Measurements from ENCODE around the gene FOXO1. TPM values are rescaled to one million over a fixed set of nuclear protein-coding genes. Genes with fewer than 3 reads are reported as not detected.

FOXO1 gene
- total RNA-seq, 2 donors from 2014 or later: 32.0 to 48.9 TPM

DNA sequence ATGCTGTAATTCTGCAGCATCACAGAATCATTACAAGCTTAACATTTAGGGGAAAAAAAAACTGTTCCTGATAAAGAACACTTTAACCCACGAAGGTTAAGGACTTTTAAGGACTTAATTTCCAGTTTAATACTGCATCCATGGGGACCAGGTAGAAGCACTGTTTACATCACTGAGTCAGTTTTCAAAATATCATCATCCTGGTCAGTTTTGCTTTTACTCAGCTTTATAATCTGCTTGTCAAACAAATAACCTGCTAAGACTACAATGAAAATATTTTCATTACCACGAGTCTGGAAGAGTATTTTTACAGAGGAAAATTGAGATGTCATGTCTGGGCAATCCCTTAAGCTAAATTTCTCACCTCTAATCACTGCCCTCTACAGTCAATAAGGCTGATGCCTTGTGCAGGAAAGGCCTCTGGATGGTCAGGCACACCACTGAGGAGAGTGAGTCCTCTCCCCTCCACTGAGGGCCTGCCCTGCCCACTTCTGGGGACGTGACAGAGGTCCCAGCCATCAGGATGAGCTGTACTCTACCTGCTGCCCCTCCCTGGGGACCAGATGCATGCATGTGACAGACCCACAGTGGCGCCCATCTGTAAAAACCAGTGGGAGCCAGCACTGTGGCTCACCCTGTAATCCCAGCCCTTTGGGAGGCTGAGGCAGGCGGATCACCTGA lies 31.0 kb downstream of the FOXO1 start:
- Mint-ChIP-seq H3K4me1 (peaks cover 69% of the 10 kb centered on the region), H3K27ac (peak overlapping the region; percentile 85)
- peak; percentile 85 for ATAC-seq (replicated peaks)

DNA sequence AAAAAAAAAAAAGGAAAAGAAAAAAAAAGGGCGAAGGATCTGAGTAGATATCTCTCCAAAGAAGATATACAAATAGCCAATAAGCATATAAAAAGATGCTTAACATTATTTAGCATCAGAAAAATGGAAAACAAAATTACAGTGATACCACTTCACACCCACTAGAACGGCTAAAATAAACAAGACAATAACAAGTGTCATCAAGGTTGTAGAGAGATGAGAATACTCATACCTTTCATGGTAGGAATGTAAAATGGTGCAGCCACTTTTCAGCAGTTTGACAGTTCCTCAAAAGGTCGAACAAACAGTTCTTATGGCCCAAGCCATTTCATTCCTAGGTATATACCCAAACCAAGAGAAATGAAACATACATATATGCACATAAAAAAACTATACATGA lies 33.5 kb downstream of the FOXO1 start:
- no peak for ATAC-seq (replicated peaks)
- H3K27ac Mint-ChIP-seq: peak overlapping the region; percentile 71

More for the DNA sequence above, 31.0 kb downstream of the FOXO1 start:
- Mint-ChIP-seq H3K9me3 (no peaks in the 10 kb centered on the region), H3K27me3 (no peaks in the 10 kb centered on the region), H3K4me3 (peak overlapping the region; percentile 54), H3K36me3 (ENCODE audit: low read depth) (peaks cover 66% of the 10 kb centered on the region)

DNA sequence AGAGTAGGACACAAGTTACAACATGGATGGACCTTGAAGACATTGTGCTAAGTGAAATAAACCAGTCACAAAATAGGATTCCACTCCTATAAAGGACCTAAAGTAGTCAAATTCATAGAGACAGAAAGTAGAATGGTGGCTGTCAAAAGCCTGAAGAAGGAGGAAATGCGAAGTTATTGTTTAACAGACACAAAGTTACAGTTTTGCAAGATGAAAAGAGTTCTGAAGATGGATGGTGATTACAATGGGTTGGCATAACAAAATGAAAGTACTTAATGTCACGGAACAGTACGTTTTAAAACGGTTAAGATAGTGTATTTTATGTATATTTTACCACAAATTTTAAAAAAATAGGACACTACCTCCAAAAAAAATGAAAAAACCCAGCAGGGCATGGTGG lies 34.8 kb downstream of the FOXO1 start:
- Mint-ChIP-seq H3K27me3 (no peaks in the 10 kb centered on the region), H3K27ac (peak overlapping the region; percentile 71), H3K4me3 (peak overlapping the region; percentile 73), H3K4me1 (peaks cover 55% of the 10 kb centered on the region), H3K36me3 (ENCODE audit: low read depth) (peaks cover 77% of the 10 kb centered on the region), H3K9me3 (no peaks in the 10 kb centered on the region)
- no peak for ATAC-seq (replicated peaks)

More for the DNA sequence above, 33.5 kb downstream of the FOXO1 start:
- Mint-ChIP-seq H3K9me3 (no peaks in the 10 kb centered on the region), H3K27me3 (no peaks in the 10 kb centered on the region), H3K4me3 (peak overlapping the region; percentile 73), H3K36me3 (ENCODE audit: low read depth) (peaks cover 76% of the 10 kb centered on the region), H3K4me1 (peaks cover 54% of the 10 kb centered on the region)

DNA sequence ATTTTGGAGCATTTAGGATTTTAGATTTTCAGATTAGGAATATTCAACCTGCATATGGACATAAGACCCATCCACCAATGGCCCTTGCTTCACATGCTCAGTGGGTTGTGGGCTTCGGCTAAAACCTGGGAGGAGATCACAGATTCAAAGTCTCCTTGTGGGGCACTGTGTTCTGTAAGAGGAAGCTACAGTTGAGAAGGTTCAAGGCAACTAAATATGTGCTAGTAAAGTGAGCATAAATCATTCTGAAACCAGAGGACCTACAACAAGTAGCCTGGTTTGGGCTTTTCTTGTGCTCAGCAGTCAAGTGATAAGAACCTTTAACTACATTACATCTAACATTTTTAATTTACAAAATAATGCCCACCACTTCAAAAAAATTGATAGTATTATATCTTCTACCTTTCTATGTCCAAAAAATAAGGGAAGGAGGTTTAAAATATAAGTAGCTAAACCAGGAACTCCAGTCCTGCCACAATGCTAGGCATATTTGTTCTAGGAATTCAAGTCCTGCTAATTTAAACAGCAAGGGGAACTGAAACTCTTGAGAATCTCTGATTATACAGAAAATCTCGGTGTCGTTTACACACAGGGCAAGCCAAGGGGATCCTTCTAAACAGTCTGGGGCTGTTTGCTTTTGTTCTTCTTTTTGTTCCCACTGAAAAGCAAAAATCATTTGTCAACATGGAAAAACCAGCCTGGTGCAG lies 36.6 kb downstream of the FOXO1 start:
- peak overlapping the region; percentile 71 for H3K27ac Mint-ChIP-seq
- peaks cover 72% of the 10 kb centered on the region for H3K36me3 Mint-ChIP-seq (ENCODE audit: low read depth)
- ATAC-seq (replicated peaks): no peak
- H3K4me3 Mint-ChIP-seq: peak overlapping the region; percentile 73
- H3K4me1 Mint-ChIP-seq: peaks cover 45% of the 10 kb centered on the region
- H3K27me3 Mint-ChIP-seq: no peaks in the 10 kb centered on the region
- no peaks in the 10 kb centered on the region for H3K9me3 Mint-ChIP-seq

DNA sequence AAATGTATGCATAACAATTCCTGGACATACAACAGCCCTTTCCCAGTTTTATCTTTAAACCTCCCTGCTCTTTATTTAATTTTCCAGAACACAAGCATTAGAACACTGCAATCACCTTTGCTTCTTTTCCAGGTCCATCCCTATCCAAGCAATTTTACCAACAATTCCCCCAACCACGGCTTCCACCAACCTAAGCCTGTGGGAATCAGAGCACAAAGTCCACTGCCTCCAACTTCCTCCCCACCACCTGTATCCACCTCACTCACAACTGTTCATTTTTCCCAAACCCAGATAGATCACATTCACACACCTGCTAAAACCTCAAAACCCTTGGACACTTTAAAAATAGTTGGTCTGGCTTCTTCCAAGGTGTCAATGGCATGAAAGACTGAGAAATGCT lies 39.5 kb downstream of the FOXO1 start:
- Mint-ChIP-seq H3K36me3 (ENCODE audit: low read depth) (peaks cover 69% of the 10 kb centered on the region), H3K27ac (peak overlapping the region; percentile 44), H3K27me3 (no peaks in the 10 kb centered on the region), H3K4me3 (peak overlapping the region; percentile 35), H3K9me3 (no peaks in the 10 kb centered on the region), H3K4me1 (peaks cover 50% of the 10 kb centered on the region)
- ATAC-seq (replicated peaks): no peak

DNA sequence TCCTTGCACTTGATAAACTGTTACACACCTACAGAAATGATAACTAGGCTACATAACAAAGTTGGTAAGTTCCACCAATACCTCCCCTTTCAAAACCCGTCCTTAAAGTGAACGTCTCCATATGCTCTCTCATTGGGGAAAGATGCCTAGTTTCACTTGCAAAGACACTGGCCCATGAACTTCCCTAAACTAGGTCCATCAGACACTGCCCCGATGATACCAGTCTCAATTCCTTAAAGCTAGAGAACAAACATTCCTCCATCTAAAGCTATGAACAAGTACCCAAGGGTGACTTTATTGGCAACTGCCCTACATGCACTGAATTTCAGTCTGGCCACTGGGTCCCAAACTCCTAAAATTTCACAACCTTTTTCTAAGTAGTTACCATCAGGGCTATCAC lies 39.9 kb downstream of the FOXO1 start:
- peak overlapping the region; percentile 35 for H3K4me3 Mint-ChIP-seq
- H3K4me1 Mint-ChIP-seq: peaks cover 48% of the 10 kb centered on the region
- peak overlapping the region; percentile 44 for H3K27ac Mint-ChIP-seq
- H3K36me3 Mint-ChIP-seq (ENCODE audit: low read depth): peaks cover 65% of the 10 kb centered on the region
- H3K27me3 Mint-ChIP-seq: no peaks in the 10 kb centered on the region
- no peak for ATAC-seq (replicated peaks)
- H3K9me3 Mint-ChIP-seq: no peaks in the 10 kb centered on the region

DNA sequence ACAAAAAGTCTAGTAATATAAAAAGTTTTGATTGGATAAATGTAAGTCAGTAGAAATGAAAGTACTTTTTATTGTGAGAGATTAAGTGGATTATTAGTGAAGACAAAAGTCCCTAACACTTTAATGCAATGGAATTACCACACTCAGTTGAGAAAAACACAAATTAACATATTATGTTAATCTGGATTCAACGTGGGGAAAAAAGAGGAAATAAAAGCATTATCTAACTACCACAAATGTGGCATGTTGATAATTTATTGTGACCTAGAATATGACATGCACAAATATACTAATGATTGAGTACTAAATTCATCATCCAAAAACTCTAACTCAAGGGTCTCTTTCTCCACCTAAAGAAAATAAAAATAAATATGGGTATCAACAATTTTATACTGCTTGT lies 41.5 kb downstream of the FOXO1 start:
- H3K4me3 Mint-ChIP-seq: peak overlapping the region; percentile 17
- H3K9me3 Mint-ChIP-seq: no peaks in the 10 kb centered on the region
- ATAC-seq (replicated peaks): no peak
- H3K36me3 Mint-ChIP-seq (ENCODE audit: low read depth): peaks cover 49% of the 10 kb centered on the region
- no peaks in the 10 kb centered on the region for H3K27me3 Mint-ChIP-seq
- no peak overlapping the region for H3K27ac Mint-ChIP-seq
- peaks cover 42% of the 10 kb centered on the region for H3K4me1 Mint-ChIP-seq

DNA sequence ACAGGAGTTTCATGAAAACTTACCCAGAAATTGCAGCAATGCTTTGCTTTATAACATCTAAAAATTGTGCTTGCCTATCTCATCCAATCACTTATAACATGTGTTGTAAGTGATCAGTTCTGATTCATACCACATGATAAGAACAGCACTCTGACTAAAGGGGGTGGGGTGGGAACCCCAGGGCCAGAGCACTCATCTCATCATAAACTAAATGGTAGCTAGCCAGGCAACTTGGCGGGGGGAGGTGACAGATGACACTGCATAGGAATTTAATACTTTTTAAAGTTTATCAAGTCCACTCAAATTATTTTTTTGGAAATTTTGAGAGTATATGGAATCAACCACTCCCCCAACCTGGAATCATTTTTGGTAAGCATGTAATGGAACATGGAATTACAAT lies 42.1 kb downstream of the FOXO1 start:
- Mint-ChIP-seq H3K9me3 (no peaks in the 10 kb centered on the region), H3K27ac (no peak overlapping the region), H3K4me3 (peak overlapping the region; percentile 18), H3K36me3 (ENCODE audit: low read depth) (peaks cover 45% of the 10 kb centered on the region), H3K27me3 (no peaks in the 10 kb centered on the region), H3K4me1 (peaks cover 48% of the 10 kb centered on the region)
- peak; percentile 83 for ATAC-seq (replicated peaks)

DNA sequence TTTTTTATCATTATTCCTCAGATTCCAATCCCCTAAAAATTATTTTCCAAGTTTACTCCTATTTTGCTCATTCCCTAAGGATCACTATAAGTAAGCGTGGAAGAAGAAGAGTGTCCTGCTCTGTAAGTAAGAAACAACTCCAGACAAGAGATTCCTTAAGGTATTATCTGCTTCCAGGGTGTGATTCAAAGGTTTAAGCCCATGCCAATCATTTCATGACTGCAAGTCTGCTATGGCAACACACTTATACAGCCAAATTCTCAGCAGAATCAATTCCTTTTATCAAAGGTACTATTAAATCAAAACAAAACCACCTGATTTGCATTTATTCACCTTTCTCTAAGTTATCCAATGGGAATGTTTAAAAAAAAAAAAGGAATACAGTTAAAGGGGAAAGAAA lies 43.7 kb downstream of the FOXO1 start:
- Mint-ChIP-seq H3K27ac (peak overlapping the region; percentile 62), H3K4me3 (peak overlapping the region; percentile 45), H3K9me3 (no peaks in the 10 kb centered on the region), H3K27me3 (no peaks in the 10 kb centered on the region), H3K36me3 (ENCODE audit: low read depth) (peaks cover 43% of the 10 kb centered on the region), H3K4me1 (peaks cover 53% of the 10 kb centered on the region)
- ATAC-seq (replicated peaks): no peak

DNA sequence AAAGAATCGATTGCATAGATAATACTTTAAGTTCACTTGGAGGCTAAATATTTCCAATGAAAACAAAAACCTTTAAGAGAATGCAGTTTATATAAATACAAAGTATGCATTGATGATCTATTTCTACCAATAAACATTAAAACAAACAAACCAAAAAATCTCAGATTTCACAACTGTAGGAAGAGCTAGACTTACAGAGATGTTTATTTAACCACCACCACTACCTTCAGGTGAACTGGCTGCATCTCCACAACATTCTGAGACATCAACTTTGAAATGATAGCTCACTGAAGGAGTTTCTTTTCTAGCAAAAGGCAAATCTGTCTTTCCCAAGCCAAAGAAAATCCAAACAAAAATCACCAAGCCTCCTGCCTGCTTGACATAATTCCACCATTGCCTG lies 44.2 kb downstream of the FOXO1 start:
- ATAC-seq (replicated peaks): no peak
- Mint-ChIP-seq H3K36me3 (ENCODE audit: low read depth) (peaks cover 37% of the 10 kb centered on the region), H3K4me3 (peak overlapping the region; percentile 45), H3K9me3 (no peaks in the 10 kb centered on the region), H3K27ac (peak overlapping the region; percentile 62), H3K27me3 (no peaks in the 10 kb centered on the region), H3K4me1 (peaks cover 57% of the 10 kb centered on the region)

DNA sequence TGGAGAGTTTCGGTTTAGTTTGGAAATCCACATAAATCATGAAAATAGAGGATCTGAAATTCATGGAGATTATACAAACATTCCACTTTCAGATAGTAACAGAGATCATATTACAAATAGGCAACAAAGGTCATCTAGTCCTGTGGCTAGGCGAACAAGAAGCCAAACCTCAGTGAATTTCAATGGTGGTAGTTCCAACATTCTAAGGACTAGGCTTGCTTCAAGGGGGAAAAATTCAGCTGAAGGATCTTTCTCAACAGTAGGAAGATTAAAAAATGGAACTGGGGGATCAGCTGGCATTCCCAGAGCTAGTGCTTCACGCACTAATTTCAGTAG lies 47.0 kb downstream of the FOXO1 start:
- no peak for ATAC-seq (replicated peaks)
- Mint-ChIP-seq H3K4me3 (peak overlapping the region; percentile 86), H3K27me3 (no peaks in the 10 kb centered on the region), H3K4me1 (peaks cover 69% of the 10 kb centered on the region), H3K27ac (peak overlapping the region; percentile 81), H3K36me3 (ENCODE audit: low read depth) (peaks cover 25% of the 10 kb centered on the region), H3K9me3 (no peaks in the 10 kb centered on the region)

DNA sequence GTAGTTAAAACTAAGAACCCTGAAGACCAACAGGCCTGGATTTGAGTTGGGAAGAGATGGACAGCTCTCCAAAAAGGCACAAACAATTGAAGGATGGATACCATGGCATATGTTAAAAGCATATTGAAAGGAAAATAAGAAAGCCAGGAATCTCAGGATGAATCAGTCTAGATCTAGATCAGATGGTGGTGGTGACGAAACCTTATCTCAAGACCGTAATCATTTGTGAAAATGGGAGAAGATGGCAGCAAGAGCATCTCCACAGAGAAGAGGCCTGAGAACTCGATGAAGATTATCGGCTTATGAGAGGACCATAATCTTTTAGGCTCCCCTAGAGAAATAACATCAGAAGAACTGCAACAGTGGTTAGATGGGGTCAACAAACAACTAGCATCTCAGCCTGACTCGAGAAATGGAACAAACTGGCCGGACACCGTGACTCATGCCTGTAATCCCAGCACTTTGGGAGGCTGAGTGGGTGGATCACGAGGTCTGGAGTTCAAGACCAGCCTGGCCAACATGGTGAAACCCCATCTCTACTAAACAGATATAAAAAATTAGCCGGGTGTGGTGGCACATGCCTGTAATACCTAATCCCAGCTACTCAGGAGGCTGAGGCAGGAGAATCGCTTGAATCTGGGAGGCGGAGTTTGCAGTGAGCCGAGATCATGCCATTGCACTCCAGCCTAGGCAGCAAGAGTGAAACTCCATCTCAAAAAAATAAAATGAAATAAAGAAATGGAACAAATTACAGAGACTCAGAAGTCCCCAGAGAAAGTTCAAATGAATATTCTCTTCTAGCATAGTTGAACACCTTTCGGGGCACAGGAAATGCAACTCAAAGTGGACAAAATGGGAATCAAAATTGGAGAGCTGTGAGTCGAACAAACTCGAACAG lies 47.6 kb downstream of the FOXO1 start:
- peak overlapping the region; percentile 86 for H3K4me3 Mint-ChIP-seq
- no peaks in the 10 kb centered on the region for H3K9me3 Mint-ChIP-seq
- H3K27ac Mint-ChIP-seq: peak overlapping the region; percentile 81
- no peaks in the 10 kb centered on the region for H3K27me3 Mint-ChIP-seq
- peaks cover 22% of the 10 kb centered on the region for H3K36me3 Mint-ChIP-seq (ENCODE audit: low read depth)
- peaks cover 69% of the 10 kb centered on the region for H3K4me1 Mint-ChIP-seq
- ATAC-seq (replicated peaks): peak; percentile 52

DNA sequence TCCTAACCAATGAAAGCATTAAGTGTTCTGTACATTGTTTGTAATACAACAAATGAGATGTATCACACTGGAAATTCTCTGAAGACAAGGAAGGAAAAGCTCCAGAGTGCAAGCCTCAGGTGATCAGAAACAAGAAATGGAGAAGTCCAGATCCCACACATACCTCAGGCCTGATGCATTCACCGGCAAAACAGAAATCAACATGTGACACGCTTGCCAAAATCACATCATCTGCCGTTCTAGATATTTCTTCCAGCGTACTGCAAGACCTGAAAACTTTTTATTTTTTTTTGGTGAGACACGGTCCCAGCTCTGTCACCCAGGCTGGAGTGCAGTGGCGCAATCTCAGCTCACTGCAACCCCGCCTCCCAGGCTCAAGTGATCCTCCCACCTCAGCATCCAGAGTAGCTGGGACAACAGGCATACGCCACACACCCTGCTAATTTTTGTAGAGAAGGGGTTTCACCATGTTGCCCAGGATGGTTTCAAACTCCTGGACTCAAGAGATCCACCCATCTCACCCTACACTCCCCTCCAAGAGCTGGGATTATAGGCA lies 48.6 kb downstream of the FOXO1 start:
- Mint-ChIP-seq H3K36me3 (ENCODE audit: low read depth) (peaks cover 29% of the 10 kb centered on the region), H3K9me3 (no peaks in the 10 kb centered on the region), H3K27ac (peak overlapping the region; percentile 94), H3K27me3 (no peaks in the 10 kb centered on the region), H3K4me1 (peaks cover 67% of the 10 kb centered on the region), H3K4me3 (peak overlapping the region; percentile 86)
- no peak for ATAC-seq (replicated peaks)

DNA sequence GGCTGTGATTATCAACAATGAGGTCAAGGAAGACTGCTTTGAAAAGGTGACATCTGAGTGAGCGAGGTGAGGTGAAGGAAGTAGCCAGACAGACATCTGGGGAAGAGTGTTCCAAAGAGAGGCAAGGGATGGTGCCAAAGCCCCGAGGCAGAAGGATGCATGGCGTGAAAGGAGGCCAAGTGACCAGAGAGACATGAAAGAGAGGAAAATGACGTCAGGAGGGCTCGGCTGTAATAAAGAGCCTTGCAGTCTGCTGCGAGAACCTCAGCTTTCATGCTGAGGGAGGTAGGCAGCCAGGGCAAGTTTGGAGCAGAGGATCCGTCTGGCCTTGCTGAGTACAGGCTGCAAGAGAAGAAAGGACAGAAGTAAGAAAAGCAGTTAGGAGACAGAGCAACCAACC lies 50.8 kb downstream of the FOXO1 start:
- Mint-ChIP-seq H3K4me1 (peaks cover 79% of the 10 kb centered on the region), H3K36me3 (ENCODE audit: low read depth) (peaks cover 34% of the 10 kb centered on the region), H3K9me3 (no peaks in the 10 kb centered on the region), H3K4me3 (peak overlapping the region; percentile 86), H3K27me3 (no peaks in the 10 kb centered on the region), H3K27ac (peak overlapping the region; percentile 94)
- ATAC-seq (replicated peaks): no peak

All from activated T-helper 17 cell treated with anti-CD3 and anti-CD28 coated beads, Interleukin-2, amount 50 U/mL, for 72 hours (primary cell).